Posterior vena cava (tissue), 2 donors: ENCODE results near the gene MAP3K14. TPM values are rescaled to one million over a fixed set of nuclear protein-coding genes. Genes with fewer than 3 reads are reported as not detected.
"Not testable (repeated sequence)": the region's sequence is repeated elsewhere in the genome, so short reads cannot be mapped to it uniquely, and the experiment has no call there.

Source experiments
- DNase-seq: peaks from one replicate; pipeline ENCODE4 v3.0.0-alpha.2; 2020; ENCODE audit warnings: low spot score
- intact Hi-C, 2 donors: fragments of 100-400 bp; cut with DNase I; formaldehyde crosslinking; loops; one replicate each; pipeline versions ENCODE4 v1.14.1 to v1.14.2; 2022 to 2023
- total RNA-seq, 2 donors: library from RNA; stranded (reverse); fragmentation: NEBNext Ultra II Directional; extraction: Animal tissue kit (Norgen Biotek cat#: 25700); gene quantifications; one replicate each; pipeline ENCODE4 v1.2.1, GENCODE V29; 2021
- donor health status: DM: yes; HTN: yes; CAD: no.
- donor health status: DM: yes; HTN: yes; CAD: no.

MAP3K14 gene
- total RNA-seq, 2 donors from 2014 or later, result 9.1 to 9.7 TPM

DNA sequence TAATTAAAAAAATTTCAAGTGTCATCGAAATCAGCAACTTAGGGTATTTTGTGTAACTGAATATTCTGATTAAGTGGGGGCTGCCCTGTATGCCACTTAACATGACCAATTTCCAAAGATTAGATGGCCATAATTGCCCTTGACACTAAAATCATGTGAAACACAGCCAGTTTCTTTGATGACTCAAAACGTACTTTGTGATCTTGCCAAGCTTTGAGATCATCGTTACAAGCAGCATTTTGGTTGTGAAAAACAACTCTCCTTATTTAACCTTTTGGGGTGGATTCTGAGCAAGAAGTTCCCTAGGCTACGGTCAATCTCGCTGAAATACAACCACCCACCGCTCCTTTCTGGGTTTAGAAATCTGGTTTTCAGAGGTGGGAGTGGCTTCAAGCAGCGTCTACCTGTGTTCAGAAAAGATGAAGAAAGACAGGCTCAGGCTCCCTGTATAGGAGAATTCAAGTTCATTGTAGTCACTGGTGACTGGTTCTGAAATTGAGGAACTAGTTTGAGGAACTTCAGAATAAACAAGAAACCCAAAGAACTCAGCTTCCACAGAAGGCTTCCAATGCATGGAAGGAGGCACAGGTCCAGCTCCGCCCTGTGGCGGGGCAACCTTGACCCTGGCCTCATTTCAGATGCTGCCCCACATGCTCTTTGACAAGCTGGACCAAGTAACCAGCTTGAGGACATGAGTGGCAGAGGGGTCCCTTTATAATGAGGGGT is 9.4 kb downstream of the MAP3K14 start:
- intact Hi-C loops, result no loop called here
- no peak for DNase-seq

DNA sequence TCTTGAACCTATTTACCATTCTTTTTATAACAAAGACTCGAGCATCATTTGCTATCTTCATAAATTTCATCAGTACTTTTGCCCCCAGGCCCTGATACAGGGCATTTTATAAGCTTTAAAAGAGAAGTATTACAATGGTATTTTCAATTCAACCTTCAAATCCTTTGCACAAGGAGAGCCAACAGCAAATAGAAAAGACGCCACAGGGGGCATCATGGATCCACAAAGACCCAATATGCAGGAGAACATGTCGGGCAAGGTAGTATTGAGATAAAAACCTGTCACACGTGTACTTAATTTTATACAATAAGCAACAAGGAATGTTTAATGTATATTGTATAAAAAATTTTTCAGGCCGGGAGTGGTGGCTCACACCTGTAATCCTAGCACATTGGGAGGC is 10.2 kb downstream of the MAP3K14 start:
- intact Hi-C loops, result no loop called here
- DNase-seq, result no peak

DNA sequence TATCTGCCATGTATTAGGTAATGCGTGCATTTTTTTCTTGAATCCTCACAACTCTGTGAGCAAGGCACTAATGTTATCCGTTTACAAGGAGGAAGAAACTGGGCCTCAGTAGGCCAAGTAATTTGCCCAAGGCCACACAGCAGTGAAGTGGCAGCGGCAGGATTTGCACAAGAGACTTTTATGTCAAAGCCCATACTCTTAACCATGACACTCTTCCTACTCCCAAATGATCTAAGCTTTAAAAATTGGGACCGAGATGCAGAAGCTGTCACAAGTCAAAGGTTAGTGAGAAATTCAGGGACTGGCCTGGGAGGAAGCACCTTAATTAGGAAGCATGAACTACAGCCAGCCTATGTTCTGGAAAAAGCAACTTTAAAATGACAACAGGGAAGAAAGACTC is 10.7 kb downstream of the MAP3K14 start:
- intact Hi-C loops, result no loop called here
- DNase-seq, result no peak

DNA sequence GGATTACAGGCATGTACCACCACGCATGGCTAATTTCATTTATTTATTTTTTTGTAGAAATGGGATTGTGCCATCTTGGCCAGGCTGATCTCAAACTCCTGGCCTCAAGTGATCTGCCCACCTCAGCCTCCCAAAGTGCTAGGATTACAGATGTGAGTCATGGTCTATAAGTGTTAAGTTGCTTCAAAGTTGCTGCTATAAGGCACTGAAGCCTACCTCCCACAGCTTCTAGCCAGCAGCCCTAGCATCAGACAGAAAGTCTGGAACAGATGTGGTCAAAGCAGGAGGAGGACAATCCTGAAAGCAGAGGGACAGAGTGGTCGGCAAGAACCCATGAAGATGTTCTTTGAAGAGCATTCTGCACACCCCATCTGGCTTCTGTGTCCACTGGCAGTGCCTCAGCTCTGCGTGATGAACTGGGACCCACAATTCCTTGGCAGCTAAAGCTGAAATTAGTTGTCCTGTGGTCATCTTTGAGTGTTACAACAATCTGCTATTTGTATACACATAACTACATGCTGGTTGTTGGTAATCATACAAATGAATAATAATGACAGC is 11.2 kb downstream of the MAP3K14 start:
- DNase-seq, result no peak
- intact Hi-C loops, result no loop called here

DNA sequence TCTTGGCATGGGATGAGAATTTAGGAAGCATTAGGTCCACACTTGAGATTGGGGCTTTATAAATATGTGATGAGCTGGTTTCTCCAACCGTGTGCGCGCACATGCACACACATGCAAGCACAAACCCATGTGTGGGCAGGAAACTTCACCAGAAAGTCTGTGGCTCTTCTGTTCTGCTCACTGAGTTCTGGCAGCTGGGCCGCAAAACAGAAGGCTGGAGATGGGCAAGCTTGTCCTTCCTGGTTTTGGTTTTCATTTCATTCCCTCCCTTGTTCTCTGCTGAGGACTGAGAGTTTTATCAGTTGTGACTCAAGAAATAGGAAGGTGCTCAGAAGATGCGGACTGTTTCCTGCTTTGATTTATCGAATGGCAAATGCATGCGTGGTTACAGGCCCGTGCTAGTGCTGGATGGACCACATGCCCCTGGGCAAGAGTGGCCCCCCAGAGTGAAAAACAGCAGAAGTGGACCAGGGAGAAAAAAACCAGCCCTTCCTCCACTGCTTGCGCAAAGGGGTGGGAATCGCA is 14.1 kb downstream of the MAP3K14 start:
- intact Hi-C loops, result no loop called here
- DNase-seq, result no peak

DNA sequence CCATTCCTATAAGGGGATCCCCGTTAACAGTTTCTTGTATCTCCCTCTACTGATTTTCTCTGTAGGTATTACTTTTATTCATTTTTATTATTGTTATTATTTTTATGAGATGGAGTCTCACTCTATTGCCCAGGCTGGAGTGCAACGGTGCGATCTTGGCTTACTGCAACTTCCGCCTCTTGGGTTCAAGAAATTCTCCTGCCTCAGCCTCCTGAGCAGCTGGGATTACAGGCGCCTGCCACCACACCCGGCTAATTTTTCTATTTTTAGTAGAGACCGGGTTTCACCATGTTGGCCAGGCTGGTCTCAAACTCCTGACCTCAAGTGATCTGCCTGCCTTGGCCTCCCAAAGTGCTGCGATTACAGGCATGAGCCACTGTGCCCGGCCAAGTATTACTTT is 14.6 kb downstream of the MAP3K14 start:
- intact Hi-C loops, DNase-seq: not testable (repeated sequence)

DNA sequence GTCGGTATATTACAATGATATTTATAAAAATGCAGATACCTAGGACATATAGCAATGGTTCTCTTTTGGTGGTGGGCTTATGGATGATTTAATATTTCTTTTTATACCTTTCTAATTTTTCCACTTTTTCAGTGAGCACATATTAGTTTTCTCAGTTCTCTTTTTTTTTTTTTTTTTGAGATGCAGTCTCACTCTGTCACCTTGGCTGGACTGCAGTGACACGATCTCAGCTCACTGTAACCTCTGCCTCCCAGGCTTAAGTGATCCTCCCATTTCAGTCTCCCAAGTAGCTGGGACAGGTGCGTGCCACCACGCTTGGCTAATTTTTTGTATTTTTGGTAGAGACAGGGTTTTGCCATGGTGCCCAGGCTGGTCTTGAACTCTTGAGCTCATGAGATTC is 15.1 kb downstream of the MAP3K14 start:
- DNase-seq, result no peak
- intact Hi-C loops, result no loop called here

- intact Hi-C loops, result no loop called here
- no peak for DNase-seq
Measured at GRCh38 chr17:45300060-45300751, 16.6 kb downstream of the MAP3K14 start.

DNA sequence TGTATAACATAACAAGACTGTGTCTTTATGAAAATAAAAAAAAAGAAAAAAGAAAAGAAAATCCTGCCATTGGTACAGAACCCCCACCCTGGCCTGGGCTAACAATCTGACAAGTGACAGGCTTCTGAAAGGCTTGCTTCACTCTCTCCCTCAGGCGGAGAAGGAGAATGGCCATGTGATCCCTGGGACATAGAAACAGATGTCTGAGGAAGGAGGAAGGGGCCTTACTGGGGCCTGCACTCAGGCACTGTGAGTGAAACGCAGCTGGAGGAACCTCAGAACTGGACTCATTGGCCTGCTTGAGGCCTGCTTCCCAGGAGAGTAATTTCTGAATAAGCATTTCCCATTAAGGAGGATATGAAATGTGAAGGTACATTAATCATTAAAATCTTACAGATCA is 17.5 kb downstream of the MAP3K14 start:
- intact Hi-C loops, result no loop called here
- no peak for DNase-seq

DNA sequence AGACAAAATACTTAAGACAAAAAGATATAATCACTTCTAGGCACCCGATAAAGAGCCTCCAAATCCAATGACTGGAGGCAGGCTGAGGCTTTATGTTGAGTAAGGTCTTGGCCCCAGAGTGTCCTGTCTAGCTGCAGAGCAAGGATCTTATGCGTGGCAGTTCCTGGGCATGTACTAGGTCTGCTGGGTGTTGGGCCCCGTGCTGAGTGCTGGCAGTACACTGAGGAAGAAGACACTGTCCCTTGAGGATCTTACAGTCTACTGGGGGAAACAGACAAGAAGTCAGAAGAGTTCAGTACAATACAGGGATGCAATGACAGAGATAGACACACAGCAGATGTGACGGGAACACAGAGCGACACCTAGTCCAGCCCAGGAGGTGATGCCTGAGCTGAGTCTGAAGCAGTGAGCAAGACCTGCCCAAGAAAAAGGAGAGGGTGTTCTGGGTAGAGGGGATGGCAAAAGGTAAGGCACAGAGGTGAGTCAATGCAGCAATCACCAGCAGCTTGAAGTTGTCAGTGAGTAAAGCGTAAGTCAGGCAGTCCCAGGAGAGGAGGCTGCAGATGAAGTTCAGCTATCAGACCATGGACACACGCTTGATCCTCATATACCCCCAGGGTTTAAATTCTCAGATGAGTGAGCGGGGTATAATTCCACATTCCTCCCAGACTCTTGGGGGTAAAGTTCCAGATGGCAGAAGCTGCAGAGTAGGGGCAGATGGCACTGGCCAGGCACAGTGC is 18.1 kb downstream of the MAP3K14 start:
- intact Hi-C loops, result no loop called here
- DNase-seq, result no peak

DNA sequence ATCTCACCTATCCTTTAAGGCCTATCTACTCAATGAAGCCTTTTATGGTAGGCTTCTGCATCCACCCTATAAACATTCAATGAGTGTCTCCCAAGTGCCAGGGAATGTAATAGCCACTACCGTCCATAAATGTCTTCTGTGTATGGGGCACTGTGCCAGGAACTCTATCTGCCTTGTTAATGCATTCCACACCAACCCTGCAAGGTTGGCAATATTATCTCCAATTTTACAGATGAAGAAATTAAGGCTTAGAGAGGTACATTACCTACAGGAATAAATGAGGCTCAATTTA is 20.0 kb downstream of the MAP3K14 start:
- intact Hi-C loops, result no loop called here
- no peak for DNase-seq

GRCh38 chr17:45296003-45296832 is 20.6 kb downstream of the MAP3K14 start:
- no peak for DNase-seq
- intact Hi-C loops, result no loop called here

GRCh38 chr17:45294506-45294905 is 22.3 kb downstream of the MAP3K14 start:
- intact Hi-C loops, result no loop called here
- DNase-seq, result no peak

- intact Hi-C loops, result no loop called here
- peak; percentile 94 for DNase-seq
Measured at GRCh38 chr17:45293413-45294211, 23.2 kb downstream of the MAP3K14 start.

DNA sequence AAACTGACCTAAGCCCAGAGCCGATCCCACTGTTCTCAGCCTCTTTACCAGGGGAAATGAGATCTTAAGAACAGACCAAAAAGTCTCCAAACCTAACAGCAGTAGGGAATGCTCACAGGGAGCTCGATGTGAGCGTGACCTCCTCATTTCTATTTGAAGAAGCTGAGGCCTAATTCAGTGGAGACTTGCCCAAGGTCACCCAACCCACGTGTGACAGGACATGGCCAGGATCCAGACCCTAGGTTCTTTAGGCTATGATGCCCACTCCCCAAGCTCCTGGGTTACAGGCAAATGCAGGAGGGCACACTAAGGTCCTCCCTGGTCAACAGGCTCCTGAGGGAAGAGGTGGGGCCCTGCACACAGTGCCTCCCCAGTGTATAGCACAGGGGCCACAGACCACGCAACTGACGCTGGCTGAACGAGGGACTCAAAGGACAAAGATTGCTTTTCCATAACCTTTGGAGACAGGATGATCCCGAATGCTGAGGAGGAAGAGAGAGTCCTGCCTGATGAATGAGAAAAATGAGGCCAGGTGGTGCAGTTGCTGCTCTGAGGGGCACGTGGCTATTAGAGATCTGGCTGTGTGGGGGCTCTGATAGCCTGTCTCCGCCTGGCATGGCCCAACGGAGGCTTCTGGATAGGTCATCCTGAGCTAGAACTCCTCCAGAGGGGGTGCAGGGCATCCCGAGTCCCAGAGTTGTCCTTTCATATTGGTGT is 24.0 kb downstream of the MAP3K14 start:
- no peak for DNase-seq
- intact Hi-C loops, result no loop called here

- intact Hi-C loops, result no loop called here
- no peak for DNase-seq
Measured at GRCh38 chr17:45291171-45291805, 25.5 kb downstream of the MAP3K14 start.

- intact Hi-C loops, result no loop called here
Measured at GRCh38 chr17:45290269-45290765, 26.5 kb downstream of the MAP3K14 start.

More at GRCh38 chr17:45290269-45290765, 26.5 kb downstream of the MAP3K14 start:
- no peak for DNase-seq
